Activated CD8-positive, alpha-beta memory T cell treated with anti-CD3 and anti-CD28 coated beads, Interleukin-2, amount 50 U/mL, for 1 hour (primary cell): ENCODE measurements around the gene IDH3B.
"Not testable (repeated sequence)": the region's sequence is repeated elsewhere in the genome, so short reads cannot be mapped to it uniquely, and the experiment has no call there.

Experiments
- DNase-seq: peaks from one replicate; pipeline ENCODE4 v3.0.0-alpha.2; 2020; ENCODE audit errors: extremely low read depth

Gene IDH3B

GRCh38 chr20:2663887-2664719, at the start of gene IDH3B:
TSS of gene IDH3B (minus strand) at chr20:2664216. CDS start at chr20:2664188, 28 bp downstream.
- peak; percentile 77 for DNase-seq

- DNase-seq = no peak
These were observed 49.3 kb upstream of the IDH3B start for GRCh38 chr20:2713285-2713684.

- no peak for DNase-seq
These were observed 45.4 kb upstream of the IDH3B start for GRCh38 chr20:2709205-2709981.

DNA sequence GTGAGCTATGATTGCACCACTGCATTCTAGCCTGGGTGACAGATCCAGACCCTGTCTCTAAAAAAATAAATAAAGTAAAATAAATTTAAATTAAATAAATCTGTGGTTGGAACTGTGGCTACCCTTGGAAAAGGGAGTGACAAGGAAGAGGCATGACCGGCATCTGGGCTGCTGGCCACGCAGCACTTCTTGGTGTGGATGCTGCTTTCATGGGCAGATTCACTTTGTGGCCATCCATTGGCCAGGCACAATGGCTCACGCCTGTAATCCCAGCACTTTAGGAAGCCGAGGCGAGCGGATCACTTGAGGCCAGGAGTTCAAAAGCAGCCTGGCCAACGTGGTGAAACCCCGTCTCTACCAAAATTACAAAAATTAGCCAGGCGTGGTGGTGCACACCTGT, 44.6 kb upstream of the IDH3B start:
- no peak for DNase-seq

DNA sequence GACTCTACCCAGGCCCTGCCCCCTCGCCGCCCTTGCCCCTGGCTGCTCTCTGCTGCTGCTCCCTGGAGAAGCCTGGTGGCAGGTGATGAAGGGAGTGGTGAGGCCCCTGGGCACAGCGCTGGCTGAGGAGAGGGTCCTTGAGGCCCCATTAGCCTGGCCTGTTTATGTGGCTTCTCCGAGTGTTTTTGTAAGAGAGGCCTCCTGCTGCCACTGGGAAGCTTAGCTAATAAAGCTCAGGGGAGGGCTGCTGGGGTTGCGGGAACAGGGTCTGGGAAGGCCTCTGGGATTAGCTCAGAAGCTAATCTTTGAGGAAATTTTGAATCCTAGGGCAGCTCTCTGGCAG, 44.0 kb upstream of the IDH3B start:
- DNase-seq = no peak

GRCh38 chr20:2707353-2708072, 43.5 kb upstream of the IDH3B start:
- no peak for DNase-seq

GRCh38 chr20:2706688-2707352, 42.8 kb upstream of the IDH3B start:
- no peak for DNase-seq

GRCh38 chr20:2705931-2706645, 42.1 kb upstream of the IDH3B start:
- DNase-seq = no peak

DNA sequence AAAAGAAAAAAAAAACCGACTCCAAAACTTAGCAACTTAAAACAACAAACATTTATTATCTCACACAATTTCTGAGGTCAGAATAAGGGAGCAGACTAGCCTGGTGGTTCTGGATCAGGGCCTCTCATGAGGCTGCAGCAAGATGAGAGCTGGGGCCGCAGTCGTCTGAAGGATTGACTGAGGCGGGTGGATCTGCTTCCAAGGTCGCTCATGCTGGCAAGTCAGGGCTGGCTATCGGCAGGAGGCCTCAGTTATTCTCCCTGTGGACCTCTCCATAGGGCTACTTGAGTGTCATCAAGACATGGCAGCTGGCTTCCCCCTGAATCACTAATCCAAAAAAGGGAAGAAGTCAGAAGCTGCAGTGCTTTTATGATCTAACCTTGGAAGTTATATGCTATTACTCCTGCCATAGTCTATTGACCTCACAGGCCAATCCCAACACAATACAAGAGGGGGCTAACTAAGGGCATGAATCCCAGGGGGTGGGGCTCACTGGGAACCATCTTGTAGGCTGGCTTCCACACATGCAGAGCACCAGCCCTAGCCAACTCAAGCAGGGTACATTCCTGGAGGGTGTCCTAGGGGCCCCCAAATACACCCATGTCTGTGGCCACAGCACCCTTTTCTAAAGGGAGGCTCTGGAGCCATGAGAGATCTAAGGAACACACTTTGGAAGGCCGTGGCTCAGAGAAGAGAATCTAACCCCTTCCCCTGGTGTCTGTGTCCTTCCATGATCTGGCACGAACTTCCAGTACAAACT, 39.9 kb upstream of the IDH3B start:
- no peak for DNase-seq

DNA sequence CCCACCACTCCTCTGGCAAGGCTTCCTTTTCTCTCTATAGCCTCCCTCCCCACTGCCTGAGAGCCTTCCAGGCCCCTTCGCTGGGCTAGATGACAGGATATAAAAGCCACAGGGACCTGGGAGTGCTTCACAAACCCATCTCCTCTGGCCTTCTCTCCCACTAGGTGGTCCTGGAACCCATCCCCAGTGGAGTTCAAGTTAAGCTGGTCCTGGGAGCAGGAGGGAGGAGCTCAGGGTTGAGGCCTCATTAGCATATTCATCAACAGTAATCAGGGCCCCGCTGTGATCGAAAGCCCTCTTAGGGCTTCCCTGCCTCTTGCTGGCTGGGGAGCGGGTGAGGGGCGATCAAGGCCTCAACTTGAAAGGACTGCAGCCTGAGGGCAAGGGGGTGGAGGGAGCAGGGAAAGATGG, 37.7 kb upstream of the IDH3B start:
- DNase-seq = no peak

GRCh38 chr20:2700913-2701620, 37.1 kb upstream of the IDH3B start:
- no peak for DNase-seq

GRCh38 chr20:2699775-2700413, 35.9 kb upstream of the IDH3B start:
- no peak for DNase-seq

DNA sequence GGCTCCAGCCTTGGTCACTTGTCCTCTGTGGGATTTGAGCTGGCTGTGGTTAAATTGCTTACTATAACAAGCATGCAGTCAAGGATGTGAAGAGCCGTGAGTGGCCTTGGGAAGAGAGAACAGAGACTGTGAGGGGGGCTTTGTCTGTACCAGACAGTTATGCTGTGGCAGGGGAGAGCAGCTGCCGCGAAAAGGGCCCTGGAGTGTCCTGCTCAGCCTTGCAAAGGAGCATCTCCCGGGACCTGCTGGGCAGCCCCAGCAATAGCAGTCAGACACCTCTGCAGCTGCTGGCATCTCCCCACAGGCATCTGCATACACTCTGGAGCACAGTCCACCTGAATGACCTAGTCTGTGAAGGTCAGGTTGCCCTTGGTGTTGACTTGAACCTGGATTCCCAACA, 34.9 kb upstream of the IDH3B start:
- no peak for DNase-seq

DNA sequence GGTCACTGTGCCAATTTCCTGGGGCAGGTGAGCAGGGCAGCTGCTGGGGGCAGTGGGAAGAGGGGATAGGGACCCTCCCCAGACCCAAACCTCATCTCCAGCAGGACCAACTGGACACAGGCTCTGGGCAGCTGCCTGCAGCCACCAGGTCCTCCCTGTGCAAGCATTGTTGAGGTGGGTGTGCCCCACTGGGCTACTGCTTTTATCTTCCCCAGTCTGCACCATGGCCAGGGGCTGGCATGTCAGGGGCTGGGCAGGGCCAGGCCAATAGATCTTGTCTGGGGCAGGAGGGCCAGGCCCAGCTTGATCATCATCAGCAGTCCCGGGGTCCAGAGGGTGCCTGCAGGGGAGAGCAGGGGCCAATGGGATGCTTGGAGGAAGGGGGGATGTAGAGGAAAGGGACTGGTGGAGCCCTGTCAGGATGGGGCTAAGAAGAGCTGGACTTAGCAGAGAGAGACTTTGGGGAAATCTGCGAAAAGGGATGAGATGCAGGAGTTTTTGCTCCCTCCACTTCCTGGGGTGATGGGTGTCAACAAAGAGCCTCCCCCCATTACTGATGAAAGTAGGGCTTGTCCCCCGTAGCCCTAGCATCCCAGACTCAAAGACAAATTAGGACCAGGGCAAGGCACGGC, 34.3 kb upstream of the IDH3B start:
- no peak for DNase-seq

GRCh38 chr20:2697768-2698167, 33.8 kb upstream of the IDH3B start:
- DNase-seq = no peak

DNA sequence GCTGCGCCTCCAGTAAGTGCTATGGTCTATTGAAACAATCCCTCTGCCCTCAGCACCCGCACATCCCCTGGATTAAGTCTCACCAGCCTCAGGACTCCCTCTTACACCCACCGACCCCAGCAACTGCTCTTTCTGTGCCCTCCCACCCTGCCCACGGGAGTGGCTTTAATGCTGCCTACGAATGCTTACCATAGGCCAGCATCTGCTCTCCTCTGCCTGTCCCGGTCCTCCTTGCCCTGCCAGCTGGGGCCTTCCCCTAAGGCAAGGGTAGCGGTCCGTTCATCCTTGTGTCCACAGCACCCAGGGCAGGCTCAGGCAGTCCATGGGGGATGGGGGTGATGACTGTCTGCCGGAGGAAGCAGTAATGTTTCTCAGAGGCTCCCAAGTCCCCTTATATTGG, 32.6 kb upstream of the IDH3B start:
- no peak for DNase-seq

- not testable (repeated sequence) for DNase-seq
These were observed 32.0 kb upstream of the IDH3B start for GRCh38 chr20:2695984-2696525.

GRCh38 chr20:2695206-2695983, 31.4 kb upstream of the IDH3B start:
- no peak for DNase-seq
